NCI-H1417 treated with DMSO at 0.1 percent for 48 hours (cell line): ENCODE measurements around the gene VPS13D.

Experiments used
- DNase-seq: peaks from one replicate; lab custom pipeline; 2025; lab: John Stamatoyannopoulos, UW

The VPS13D gene

GRCh38 chr1:12426030-12426429, 196.2 kb downstream of the VPS13D start:
- no peak for DNase-seq

DNA sequence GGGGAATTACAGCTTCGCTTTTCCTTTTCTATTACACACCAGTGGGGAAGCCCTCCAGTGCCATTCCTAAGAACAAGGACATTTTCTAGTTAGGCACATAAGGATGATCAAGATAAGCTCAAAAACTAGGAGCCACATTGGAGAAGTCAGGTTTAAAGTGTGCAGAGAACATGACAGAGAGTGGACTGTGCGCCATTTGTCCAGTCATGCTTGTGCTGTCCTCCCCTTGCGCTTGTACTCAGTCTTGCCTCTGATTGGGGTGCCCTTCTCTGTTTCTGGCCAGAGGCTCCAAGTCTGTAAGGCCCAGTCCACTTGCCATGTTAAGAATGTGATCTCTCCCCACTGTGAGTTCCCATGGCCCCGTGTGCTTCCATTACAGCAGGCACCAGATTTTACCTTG, 198.5 kb downstream of the VPS13D start:
- no peak for DNase-seq

- no peak for DNase-seq
Measured at GRCh38 chr1:12430525-12430924, 200.7 kb downstream of the VPS13D start.

DNA sequence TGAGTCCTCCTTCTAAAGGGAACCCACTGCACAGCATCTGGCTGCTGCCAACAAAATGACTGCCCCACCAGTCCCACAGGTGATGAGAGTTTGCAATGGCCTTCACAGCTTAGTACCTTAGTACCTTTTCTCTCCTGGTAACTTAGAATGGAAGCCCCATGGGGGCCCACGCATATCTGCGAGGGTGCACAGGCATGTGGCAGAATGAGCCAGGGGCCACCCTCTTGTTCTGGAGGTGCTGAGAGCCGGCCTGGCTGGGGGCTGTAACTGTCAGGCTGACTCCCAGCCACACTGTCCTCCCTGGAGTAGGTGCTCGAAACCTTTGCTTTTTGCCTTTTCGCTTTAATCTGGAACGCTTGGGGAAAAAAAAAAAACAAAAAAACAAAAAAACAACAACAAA, 203.1 kb downstream of the VPS13D start:
- no peak for DNase-seq

DNA sequence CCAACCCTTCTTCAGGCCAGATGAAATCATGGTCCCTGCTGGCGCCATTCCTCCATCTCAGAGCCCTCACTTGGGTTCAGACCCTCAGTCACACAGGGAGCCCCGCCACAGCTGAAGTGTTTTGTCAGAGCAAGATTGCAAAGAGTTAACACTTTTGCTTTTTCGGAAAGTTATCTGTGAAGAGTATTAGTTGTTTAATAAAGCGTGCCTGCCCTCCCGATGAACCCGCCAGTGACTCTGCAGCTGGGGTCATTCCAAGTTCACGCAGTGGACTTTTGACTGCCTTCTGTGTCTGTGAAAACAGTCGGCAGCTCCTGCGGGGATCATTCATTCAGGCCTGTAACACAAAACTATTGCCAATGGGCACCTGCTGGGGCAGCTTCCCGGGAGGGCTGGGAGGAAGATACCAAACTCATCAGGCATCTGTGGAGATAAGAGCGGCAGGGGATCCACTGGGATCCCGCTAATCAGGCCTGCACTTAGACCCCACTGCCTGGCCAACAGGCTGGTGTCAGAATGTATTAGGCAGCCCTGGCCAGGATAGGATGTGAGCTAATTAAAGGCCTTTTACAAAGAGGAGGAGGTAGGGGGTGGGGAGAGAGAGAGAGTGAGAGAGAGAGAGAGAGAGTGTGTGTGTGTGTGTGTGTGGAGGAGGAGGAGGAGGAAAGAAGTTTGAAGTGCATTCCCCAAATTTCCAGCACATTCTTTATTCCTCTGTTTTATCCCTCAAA, 203.7 kb downstream of the VPS13D start:
- DNase-seq, result no peak

GRCh38 chr1:12434174-12434573, 204.3 kb downstream of the VPS13D start:
- DNase-seq, result no peak

GRCh38 chr1:12434686-12435085, 204.9 kb downstream of the VPS13D start:
- no peak for DNase-seq

DNA sequence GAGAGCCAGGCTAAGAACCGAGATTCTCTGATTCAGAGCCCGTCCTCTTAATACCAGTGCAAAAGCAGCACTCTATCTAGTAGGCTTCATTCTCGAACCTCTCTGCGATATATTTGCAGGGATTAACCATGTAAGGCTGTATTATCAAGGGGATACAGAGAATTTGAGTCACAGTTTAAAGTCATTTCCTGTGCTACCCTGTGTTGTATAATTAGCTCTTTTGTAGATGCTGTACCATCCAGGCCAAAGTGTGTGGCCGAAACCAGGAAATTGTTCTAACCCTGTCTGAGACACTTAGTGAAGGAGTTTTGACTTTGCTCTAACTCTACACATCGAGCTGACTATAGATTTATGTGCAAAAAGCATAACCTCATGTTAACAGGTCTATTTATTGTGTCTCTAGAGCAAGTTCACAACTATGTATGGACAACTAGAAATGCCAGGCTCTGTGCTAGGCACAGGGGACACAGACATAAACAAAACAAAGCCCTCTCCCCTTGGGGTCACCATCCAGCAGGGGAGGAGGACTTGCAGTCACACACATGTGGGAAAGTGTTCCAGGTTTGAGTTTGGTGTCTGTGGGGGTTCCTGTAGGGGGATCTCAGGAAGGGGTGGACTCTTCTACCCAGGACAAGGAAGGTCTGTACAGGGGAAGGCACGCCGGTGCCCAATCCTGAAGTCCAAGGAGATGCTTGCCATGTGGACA, 206.0 kb downstream of the VPS13D start:
- no peak for DNase-seq

- no peak for DNase-seq
Measured at GRCh38 chr1:12436345-12436658, 206.5 kb downstream of the VPS13D start.

- no peak for DNase-seq
Measured at GRCh38 chr1:12436817-12437599, 207.2 kb downstream of the VPS13D start.

GRCh38 chr1:12437629-12438028, 207.8 kb downstream of the VPS13D start:
- no peak for DNase-seq

GRCh38 chr1:12438349-12438924, 208.6 kb downstream of the VPS13D start:
- DNase-seq, result no peak

DNA sequence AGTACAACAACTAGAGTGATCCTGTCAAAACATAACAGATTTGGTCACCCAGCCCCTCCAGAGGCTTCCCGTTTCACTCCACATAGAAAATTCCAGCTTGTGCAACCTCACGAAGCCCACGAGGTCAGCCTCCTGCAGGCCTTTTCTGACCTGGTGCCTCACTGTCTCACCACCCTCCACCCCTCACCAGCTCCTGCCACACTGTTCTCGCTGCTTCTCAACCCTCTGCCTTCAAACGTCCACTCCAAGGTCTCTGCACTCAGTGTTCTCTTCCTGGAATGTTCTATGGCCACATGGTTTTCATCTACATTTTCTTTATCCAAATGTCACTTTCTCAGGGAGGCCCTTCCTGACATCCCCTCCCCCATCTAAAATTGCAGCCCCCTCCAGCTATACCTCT, 209.2 kb downstream of the VPS13D start:
- no peak for DNase-seq

DNA sequence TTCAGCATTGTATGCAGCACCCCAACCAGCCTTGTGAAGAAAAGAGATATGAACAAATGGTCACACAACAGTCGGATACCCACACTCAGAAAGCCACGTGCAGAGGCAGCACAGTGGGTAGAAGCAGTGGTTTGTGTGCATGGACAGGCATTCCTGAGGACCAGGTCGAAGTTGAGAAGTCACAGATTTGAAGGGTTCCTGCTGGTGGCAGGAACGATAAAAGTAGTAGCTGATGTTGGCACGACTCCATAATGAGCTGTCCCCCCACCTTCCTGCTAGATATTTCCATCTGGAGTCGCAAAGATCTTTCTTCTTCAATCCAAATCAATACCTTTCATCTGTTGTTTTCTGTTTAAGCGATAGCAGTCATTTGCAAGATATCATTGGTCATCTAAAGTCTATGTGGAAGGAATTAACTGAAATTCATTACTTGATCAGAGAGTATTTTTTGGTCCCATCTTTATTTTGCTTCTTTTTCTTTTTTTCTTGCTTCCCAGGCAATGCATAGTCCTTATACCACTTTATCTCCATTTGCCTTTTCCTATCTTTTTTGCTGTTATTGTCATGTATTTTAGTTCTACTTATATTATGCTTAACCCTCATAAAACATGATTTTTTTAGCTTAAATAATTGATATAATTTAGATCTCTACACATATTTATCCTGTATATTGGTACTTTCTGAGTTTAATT, 211.7 kb downstream of the VPS13D start:
- no peak for DNase-seq

DNA sequence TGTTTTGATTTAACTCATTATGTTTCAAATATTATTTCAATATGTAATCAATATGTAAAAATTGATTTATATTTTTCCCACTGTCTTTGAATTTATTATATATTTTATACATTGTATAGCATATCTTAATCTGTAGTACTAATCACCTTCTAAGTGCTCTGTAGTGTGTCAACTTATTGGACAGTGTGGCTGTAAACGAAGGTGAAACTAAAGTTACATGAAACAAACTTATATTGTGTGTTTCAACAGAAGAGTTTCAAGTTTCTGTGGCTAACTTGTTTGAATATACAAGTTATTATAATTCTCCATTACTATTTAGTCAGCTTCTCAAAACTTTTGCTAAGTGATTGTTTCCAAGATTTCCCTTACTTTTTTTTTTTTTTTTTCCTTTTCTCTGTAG, 212.4 kb downstream of the VPS13D start:
- no peak for DNase-seq

DNA sequence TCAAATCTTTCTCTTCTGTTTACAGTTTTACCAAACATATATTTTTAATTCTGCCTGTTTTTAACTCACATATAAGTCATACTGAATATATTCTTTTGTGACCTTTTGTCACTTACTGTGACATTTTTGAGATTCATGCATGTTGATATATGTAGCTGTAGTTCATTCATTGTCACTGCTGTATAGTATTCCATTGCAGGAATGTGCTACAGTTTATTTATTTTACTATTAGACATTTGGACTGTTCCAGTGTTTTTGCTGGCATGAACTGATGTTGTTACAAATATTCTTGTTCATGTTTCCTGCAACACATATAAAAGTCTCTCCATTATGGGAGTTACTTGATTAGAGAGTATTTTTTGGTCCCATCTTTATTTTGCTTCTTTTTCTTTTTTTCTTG, 213.3 kb downstream of the VPS13D start:
- no peak for DNase-seq

- DNase-seq, result no peak
Measured at GRCh38 chr1:12444329-12444841, 214.6 kb downstream of the VPS13D start.

- no peak for DNase-seq
Measured at GRCh38 chr1:12445257-12445656, 215.4 kb downstream of the VPS13D start.

GRCh38 chr1:12446593-12446992, 216.8 kb downstream of the VPS13D start:
- no peak for DNase-seq

DNA sequence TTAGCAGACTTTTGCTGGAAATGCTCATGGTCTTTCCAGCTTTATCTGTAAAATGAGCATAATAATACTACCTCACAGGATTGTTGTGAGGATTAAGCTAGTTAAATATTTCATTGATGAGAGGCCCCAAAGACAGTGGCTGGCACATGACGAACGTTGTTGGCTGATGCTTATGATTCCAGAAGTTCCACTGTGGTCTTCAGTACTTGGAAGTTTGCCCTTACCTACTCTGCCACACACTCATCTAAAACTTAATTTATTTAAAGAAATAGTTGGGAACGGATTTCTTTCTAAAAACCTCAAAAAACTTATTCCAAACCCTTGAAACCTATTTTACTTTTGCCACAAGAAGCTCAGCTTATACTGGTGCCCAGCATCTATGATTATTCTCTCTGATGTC, 217.5 kb downstream of the VPS13D start:
- DNase-seq, result no peak

DNA sequence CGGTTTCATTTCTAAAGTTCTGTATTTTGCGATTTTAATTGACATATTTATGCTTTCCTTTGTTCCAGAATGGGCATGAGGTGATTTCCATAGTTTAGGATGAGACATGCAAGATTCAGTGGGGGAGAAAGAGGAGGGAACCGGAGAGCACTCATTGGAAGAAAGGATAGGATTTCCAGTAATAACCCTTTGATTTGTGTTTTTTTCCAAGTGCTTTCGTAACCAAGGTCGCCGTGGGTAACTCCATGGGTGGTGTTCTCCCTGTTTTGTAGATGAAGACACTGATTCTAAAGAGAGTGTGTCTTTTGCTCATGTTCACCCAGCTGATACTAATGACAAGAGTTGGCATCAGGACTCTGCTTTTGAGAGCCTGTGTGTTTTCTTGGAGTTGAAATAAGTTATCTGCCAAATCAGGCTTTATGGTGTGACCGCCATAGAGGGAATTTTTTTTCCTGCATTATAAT, 218.1 kb downstream of the VPS13D start:
- DNase-seq, result no peak

DNA sequence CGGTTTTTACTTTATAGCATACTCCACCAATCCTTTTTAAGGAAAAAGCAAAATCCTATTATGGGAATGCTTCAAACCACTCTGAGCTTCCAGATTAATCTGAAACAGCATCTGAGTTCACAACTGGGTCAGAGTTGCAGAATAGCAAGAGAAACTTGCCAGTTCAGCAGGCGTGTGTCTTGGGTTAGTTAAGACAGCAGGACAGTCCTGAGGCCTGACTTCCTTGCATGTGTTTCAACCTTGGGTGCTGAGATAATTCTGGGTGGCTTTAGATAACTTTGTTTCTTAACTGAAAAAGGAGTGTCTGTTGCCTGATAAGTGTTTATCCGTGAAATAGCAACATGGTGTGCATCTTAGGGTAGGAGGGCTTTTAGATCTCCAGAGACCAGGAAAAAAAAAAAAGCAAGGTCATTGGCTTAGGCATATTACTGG, 218.9 kb downstream of the VPS13D start:
- DNase-seq, result no peak
